ENCODE results near the gene TM9SF2.

- TF ChIP-seq CTCF (IDR thresholded peaks at IDR 0.05), result no peak
- TF ChIP-seq POLR2A (IDR thresholded peaks at IDR 0.05), result no peak
Measured at GRCh38 chr13:99556867-99557443, 55.7 kb downstream of the TM9SF2 start.
